OCI-LY1 (cell line): ENCODE results near the gene TCAF2.
"Not testable (repeated sequence)": the region's sequence is repeated elsewhere in the genome, so short reads cannot be mapped to it uniquely, and the experiment has no call there.

Source experiments
- H2AFZ ChIP-seq: fragments of 200-600 bp; sonication (generic), shearing (Covaris generic); 2 replicates; pipeline ENCODE4 v1.6.0; 2014; ENCODE audit warnings: antibody characterized with exemption, mild to moderate bottlenecking, low read length
- H3F3A ChIP-seq: fragments of 200-600 bp; sonication (generic), shearing (Covaris generic); 2 replicates; pipeline ENCODE4 v1.6.0; 2014; ENCODE audit warnings: mild to moderate bottlenecking, antibody characterized with exemption, low read length, moderate library complexity; ENCODE audit not compliant: insufficient read depth
- H3K27ac ChIP-seq: fragments of 200-600 bp; sonication (generic); 2 replicates; pipeline ENCODE4 v1.5.1; 2014; ENCODE audit warnings: low read length, mixed run types, mild to moderate bottlenecking, low read depth; ENCODE audit not compliant: poor library complexity, severe bottlenecking
- H3K27me3 ChIP-seq: fragments of 200-600 bp; sonication (generic); 2 replicates; pipeline ENCODE4 v1.6.0; 2014; ENCODE audit warnings: antibody characterized with exemption, mild to moderate bottlenecking, low read length, moderate library complexity; ENCODE audit not compliant: insufficient read depth
- H3K36me3 ChIP-seq: fragments of 200-600 bp; sonication (generic); 2 replicates; pipeline ENCODE4 v1.6.1; 2014; ENCODE audit warnings: mild to moderate bottlenecking, antibody characterized with exemption, low read length, moderate library complexity, mixed read lengths; ENCODE audit not compliant: insufficient read depth
- H3K4me1 ChIP-seq: fragments of 200-600 bp; sonication (generic); 2 replicates; pipeline ENCODE4 v1.5.1; 2014; ENCODE audit warnings: mild to moderate bottlenecking, low read length, moderate library complexity; ENCODE audit not compliant: insufficient read depth, severe bottlenecking
- H3K4me2 ChIP-seq: fragments of 200-600 bp; sonication (generic), shearing (Covaris generic); 2 replicates; pipeline ENCODE4 v1.6.1; 2014; ENCODE audit warnings: low read length
- H3K4me3 ChIP-seq: fragments of 200-600 bp; sonication (generic); 2 replicates; pipeline ENCODE4 v1.5.1; 2014; ENCODE audit warnings: low read length, low read depth, mild to moderate bottlenecking, mixed read lengths; ENCODE audit not compliant: poor library complexity, severe bottlenecking
- H3K79me2 ChIP-seq: fragments of 200-600 bp; shearing (Covaris generic); 2 replicates; pipeline ENCODE4 v1.6.1; 2016; ENCODE audit warnings: mixed run types, low read length, mixed read lengths; ENCODE audit not compliant: insufficient read depth
- H3K9ac ChIP-seq: fragments of 200-600 bp; sonication (generic), shearing (Covaris generic); 2 replicates; pipeline ENCODE4 v1.6.1; 2014; ENCODE audit warnings: mild to moderate bottlenecking, low read length, mixed read lengths
- H3K9me2 ChIP-seq: fragments of 200-600 bp; sonication (generic), shearing (Covaris generic); 2 replicates; pipeline ENCODE4 v1.6.1; 2014; ENCODE audit warnings: low read depth, mild to moderate bottlenecking, low read length, mixed read lengths
- H3K9me3 ChIP-seq: fragments of 200-600 bp; shearing (Covaris generic); 2 replicates; pipeline ENCODE4 v1.6.1; 2014; ENCODE audit warnings: low read length, mixed read lengths
- H4K20me1 ChIP-seq: fragments of 200-600 bp; sonication (generic), shearing (Covaris generic); 2 replicates; pipeline ENCODE4 v1.6.0; 2016; ENCODE audit warnings: mild to moderate bottlenecking, low read length; ENCODE audit not compliant: insufficient read depth

The TCAF2 gene

DNA sequence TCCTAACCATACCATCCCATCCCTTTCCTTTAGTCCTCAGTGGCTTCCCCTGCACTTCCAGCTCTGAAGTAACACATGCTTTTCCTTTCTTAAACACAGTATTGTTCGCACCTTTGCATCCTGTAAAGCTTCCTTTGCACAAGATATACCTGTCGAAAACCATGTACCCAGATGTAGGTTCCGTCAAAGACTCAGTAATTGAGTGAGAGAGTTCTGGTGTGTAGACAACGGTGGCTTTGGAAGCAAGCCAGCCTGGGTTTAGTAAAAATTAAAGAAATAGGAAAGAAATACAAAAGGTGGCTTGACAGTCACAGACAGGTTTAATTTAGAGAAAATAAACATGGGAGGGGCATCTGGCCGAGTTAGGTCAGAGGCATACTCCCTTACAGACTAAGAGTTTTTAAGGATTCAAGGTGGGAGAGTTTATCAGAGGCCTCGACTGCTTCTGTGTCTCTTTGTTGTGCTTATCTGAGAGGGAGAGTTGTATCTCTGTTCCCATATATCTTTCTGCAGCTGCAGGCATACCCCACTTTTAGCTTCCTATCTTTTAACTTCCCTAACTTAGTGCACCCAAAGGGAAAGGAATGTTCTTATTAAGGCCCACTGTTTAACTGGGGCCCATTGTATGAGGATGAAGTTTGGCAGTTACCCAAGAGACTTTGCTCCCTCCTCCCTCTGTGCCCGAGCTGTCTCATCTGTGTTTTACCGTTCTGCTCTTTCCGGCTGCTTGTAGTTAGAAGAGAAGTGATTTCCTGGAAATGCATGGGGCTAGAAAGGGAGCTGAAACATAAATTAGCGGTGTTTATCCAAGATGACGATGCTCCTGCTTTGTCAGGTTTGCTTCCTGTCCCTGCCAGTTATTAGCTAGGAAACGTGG lies 14.8 kb downstream of the TCAF2 start:
- not testable (repeated sequence) for H3K4me3 ChIP-seq, H3K27me3 ChIP-seq, H3K9me2 ChIP-seq, H3F3A ChIP-seq, H3K9ac ChIP-seq, H3K36me3 ChIP-seq, H3K4me1 ChIP-seq, H3K27ac ChIP-seq, H3K9me3 ChIP-seq, H2AFZ ChIP-seq, H4K20me1 ChIP-seq, H3K4me2 ChIP-seq, H3K79me2 ChIP-seq

DNA sequence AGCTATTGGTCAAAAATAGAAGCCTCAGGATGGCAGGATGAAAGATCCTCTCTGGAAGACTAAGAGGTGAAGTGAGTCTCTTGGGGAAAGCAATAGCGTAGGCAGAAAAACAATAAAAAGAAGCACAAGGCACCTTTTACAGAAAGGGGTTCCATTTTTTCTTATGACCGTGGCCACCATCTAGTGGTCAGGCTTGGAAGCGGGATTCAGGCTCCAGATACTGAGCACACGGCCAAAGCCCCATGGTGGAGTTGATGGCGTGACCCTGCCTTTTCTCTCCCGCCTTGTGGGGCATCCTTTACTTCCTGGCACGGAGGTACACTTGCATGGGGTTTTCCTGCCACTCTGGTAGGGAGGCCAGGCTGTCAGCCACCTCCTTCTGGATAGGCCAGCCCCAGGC lies 18.6 kb downstream of the TCAF2 start:
- not testable (repeated sequence) for H3K4me2 ChIP-seq, H3K9me2 ChIP-seq, H2AFZ ChIP-seq, H3K79me2 ChIP-seq, H3K4me1 ChIP-seq, H3K4me3 ChIP-seq, H3K27ac ChIP-seq, H3F3A ChIP-seq, H3K9ac ChIP-seq, H3K9me3 ChIP-seq, H3K27me3 ChIP-seq, H4K20me1 ChIP-seq, H3K36me3 ChIP-seq

DNA sequence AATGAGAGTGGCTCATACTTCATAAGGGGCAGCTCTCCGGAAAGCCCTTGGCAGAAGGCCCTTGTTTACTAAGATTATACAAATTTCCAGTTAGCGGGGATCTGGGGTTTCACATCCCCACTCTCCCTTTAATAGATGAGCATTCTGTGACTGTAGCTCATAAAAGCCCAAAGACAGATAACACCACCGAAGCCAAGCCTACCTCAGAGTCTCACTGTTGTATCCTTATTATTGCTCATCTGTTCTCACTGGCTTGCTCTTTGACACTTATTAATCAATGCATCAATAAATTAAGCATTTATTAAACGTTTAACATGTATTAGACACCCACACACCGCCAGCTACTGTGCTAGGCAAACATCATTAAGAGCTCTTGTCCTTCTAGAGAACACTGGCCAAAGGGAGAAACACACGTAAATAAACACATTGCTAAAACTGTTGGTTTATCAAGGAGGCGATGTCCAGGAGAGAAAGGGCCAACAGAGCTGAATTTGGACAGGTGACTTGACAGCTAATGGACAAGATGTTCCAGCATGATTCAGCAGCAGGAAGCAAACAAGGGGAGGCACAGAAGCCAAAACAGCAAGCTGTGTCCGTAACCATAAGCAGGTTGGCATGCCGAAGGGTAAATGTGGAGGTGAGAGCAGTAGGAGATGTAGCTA lies 19.9 kb downstream of the TCAF2 start:
- H3K9me3 ChIP-seq, H3F3A ChIP-seq, H3K4me2 ChIP-seq, H3K27me3 ChIP-seq, H2AFZ ChIP-seq, H4K20me1 ChIP-seq, H3K9me2 ChIP-seq, H3K4me3 ChIP-seq, H3K27ac ChIP-seq, H3K79me2 ChIP-seq, H3K9ac ChIP-seq, H3K4me1 ChIP-seq, H3K36me3 ChIP-seq: not testable (repeated sequence)

DNA sequence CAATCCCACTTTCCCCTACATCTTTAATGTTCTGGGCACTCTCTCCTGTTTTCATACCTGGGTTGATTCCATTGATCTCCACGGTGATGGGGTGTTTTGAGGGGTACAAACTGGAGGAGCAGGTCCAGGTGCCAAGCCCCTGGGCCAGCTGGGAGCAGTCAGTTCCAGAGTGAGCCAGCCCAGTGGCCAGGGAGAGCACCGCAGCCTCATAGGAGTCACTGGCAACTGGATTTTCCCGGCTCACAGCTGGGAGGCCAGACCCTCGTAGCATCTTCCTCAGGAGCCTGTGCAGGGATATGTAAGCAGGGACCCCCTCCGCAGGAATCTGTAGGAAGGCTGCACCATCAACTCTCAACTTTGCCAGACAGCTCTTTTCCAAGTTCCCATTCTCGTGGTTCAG lies 25.8 kb downstream of the TCAF2 start:
- not testable (repeated sequence) for H3K9me3 ChIP-seq, H3K9ac ChIP-seq, H3F3A ChIP-seq, H3K4me2 ChIP-seq, H3K27ac ChIP-seq, H3K79me2 ChIP-seq, H3K36me3 ChIP-seq, H4K20me1 ChIP-seq, H3K4me3 ChIP-seq, H3K9me2 ChIP-seq, H3K27me3 ChIP-seq, H3K4me1 ChIP-seq, H2AFZ ChIP-seq

DNA sequence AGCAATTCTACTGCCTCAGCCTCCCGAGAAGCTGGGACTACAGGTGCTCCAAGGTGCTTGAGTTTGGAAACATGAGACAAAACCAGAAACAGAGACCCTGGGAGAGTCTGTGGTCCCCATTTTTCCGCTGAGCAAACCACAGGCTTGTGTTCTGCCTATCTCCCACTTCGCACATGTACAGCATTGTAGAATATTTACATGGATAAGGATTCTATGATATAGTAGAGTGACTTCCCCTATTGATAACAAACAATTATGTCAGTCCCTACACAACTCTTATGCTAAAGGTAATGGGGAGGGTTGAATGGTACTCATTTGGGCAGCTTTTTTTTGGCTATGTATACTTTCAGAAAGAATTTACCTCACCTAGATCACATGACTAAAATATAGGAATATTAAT lies 29.1 kb downstream of the TCAF2 start:
- H3F3A ChIP-seq, H3K79me2 ChIP-seq, H3K9ac ChIP-seq, H3K27me3 ChIP-seq, H3K4me3 ChIP-seq, H3K4me1 ChIP-seq, H3K36me3 ChIP-seq, H3K27ac ChIP-seq, H3K9me2 ChIP-seq, H3K4me2 ChIP-seq, H3K9me3 ChIP-seq, H4K20me1 ChIP-seq, H2AFZ ChIP-seq: not testable (repeated sequence)

DNA sequence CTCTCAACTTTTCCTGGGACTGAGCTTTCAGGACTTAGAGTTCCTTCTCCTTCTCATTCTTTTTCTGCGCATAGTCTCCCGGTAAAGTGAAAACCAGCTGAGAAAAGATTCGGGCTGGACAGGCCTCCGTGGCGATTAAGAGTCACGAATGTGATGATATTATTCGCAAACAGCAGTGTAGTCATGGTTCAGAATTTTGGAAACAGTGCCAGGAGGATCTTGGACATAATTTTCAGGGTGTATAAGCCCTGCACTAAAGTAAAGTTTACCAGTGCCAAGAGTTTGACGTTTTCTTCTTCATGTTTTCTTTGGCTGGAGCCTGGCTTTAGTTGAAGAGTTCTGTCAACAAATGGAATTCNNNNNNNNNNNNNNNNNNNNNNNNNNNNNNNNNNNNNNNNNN lies 29.7 kb downstream of the TCAF2 start:
- not testable (repeated sequence) for H2AFZ ChIP-seq, H3K27ac ChIP-seq, H3K27me3 ChIP-seq, H3K79me2 ChIP-seq, H4K20me1 ChIP-seq, H3K4me3 ChIP-seq, H3F3A ChIP-seq, H3K9me2 ChIP-seq, H3K9ac ChIP-seq, H3K4me2 ChIP-seq, H3K4me1 ChIP-seq, H3K9me3 ChIP-seq, H3K36me3 ChIP-seq
